ENCODE data around the gene MECP2. TPM values are rescaled to one million over a fixed set of nuclear protein-coding genes. Genes with fewer than 3 reads are reported as not detected.

MECP2 gene
- total RNA-seq, 4 donors from 2014 or later: 57.7 to 79.4 (median 64.8) TPM

- H3K36me3 ChIP-seq: no peaks in the 10 kb centered on the region
- no peak for DNase-seq (ENCODE audit: extremely low spot score)
- H3K27me3 ChIP-seq: no peaks in the 10 kb centered on the region
- H3K27ac ChIP-seq (replicated peaks in 1 of 4): no peak overlapping the region
- H3K4me3 ChIP-seq: no peak overlapping the region
- H3K9me3 ChIP-seq: no peaks in the 10 kb centered on the region
- no peak for TF ChIP-seq EP300 (IDR thresholded peaks at IDR 0.05)
- TF ChIP-seq POLR2A (IDR thresholded peaks at IDR 0.05; ENCODE audit: low read depth): no peak
- no peak for TF ChIP-seq CTCF (IDR thresholded peaks at IDR 0.05)
- TF ChIP-seq POLR2AphosphoS5 (IDR thresholded peaks at IDR 0.05): no peak
- WGBS: 68% methylated on average over 5 of the region's 5 CpGs
- peaks cover 38 to 78% (median 53%) of the 10 kb centered on the region in 4 donors for H3K4me1 ChIP-seq
- intact Hi-C loops (cut with DNase I): no loop called here
These were observed 5.1 kb downstream of the MECP2 start for GRCh38 chrX:154092371-154092770.

GRCh38 chrX:154091678-154092077 is 5.8 kb downstream of the MECP2 start:
- DNase-seq (ENCODE audit: extremely low spot score): no peak
- intact Hi-C loops (cut with DNase I): no loop called here
- no peak overlapping the region for H3K4me3 ChIP-seq
- H3K36me3 ChIP-seq: no peaks in the 10 kb centered on the region
- TF ChIP-seq CTCF (IDR thresholded peaks at IDR 0.05) (no peak), POLR2AphosphoS5 (IDR thresholded peaks at IDR 0.05) (no peak), POLR2A (IDR thresholded peaks at IDR 0.05; ENCODE audit: low read depth) (no peak), EP300 (IDR thresholded peaks at IDR 0.05) (no peak)
- H3K27me3 ChIP-seq: no peaks in the 10 kb centered on the region
- WGBS: 79% methylated on average over 8 of the region's 8 CpGs
- peak overlapping the region in 1 of 4 donors; percentile 6 for H3K27ac ChIP-seq (replicated peaks in 1 of 4)
- H3K4me1 ChIP-seq: peaks cover 38 to 85% (median 57%) of the 10 kb centered on the region in 4 donors
- H3K9me3 ChIP-seq: no peaks in the 10 kb centered on the region

GRCh38 chrX:154090731-154091130 is 6.8 kb downstream of the MECP2 start:
- Histone ChIP-seq H3K9me3 (no peaks in the 10 kb centered on the region), H3K27ac (replicated peaks in 1 of 4) (peak overlapping the region in 1 of 4 donors; percentile 11), H3K4me3 (no peak overlapping the region), H3K4me1 (peaks cover 38 to 83% (median 56%) of the 10 kb centered on the region in 4 donors), H3K27me3 (no peaks in the 10 kb centered on the region), H3K36me3 (no peaks in the 10 kb centered on the region)
- DNase-seq (ENCODE audit: extremely low spot score): no peak
- TF ChIP-seq EP300 (IDR thresholded peaks at IDR 0.05) (no peak), POLR2A (IDR thresholded peaks at IDR 0.05; ENCODE audit: low read depth) (no peak), POLR2AphosphoS5 (IDR thresholded peaks at IDR 0.05) (no peak), CTCF (IDR thresholded peaks at IDR 0.05) (no peak)
- WGBS: 60% methylated on average over 4 of the region's 4 CpGs
- intact Hi-C loops (cut with DNase I): no loop called here

- Histone ChIP-seq H3K4me3 (no peak overlapping the region), H3K4me1 (peaks cover 24 to 69% (median 36%) of the 10 kb centered on the region in 4 donors), H3K36me3 (no peaks in the 10 kb centered on the region), H3K9me3 (no peaks in the 10 kb centered on the region), H3K27me3 (no peaks in the 10 kb centered on the region), H3K27ac (replicated peaks in 1 of 4) (peak overlapping the region in 1 of 4 donors; percentile 36)
- TF ChIP-seq POLR2AphosphoS5 (IDR thresholded peaks at IDR 0.05): no peak
- TF ChIP-seq POLR2A (IDR thresholded peaks at IDR 0.05; ENCODE audit: low read depth): no peak
- no peak for TF ChIP-seq CTCF (IDR thresholded peaks at IDR 0.05)
- no peak for TF ChIP-seq EP300 (IDR thresholded peaks at IDR 0.05)
- WGBS: 77% methylated on average over 7 of the region's 7 CpGs
- intact Hi-C loops (cut with DNase I): no loop called here
- no peak for DNase-seq (ENCODE audit: extremely low spot score)
These were observed 12.8 kb downstream of the MECP2 start for GRCh38 chrX:154084449-154085300.

Data from esophagus muscularis mucosa (tissue), 4 donors.